Loucy (cell line): Measurements from ENCODE around the gene FAF2.

Experiments used
- CTCF ChIP-seq: fragments of 200-600 bp; sonication (generic); conservative IDR thresholded peaks from 2 replicates; pipeline ENCODE4 v1.5.1; 2014; ENCODE audit warnings: mild to moderate bottlenecking, antibody characterized with exemption, low read length
- EZH2phosphoT487 ChIP-seq: fragments of 200-600 bp; IDR thresholded peaks from 2 replicates; pipeline ENCODE4 v1.6.1; 2018; ENCODE audit warnings: antibody characterized with exemption, mild to moderate bottlenecking, moderate library complexity, borderline replicate concordance

GRCh38 chr5:176552332-176552869 is 104.2 kb downstream of the FAF2 start:
- no peak for TF ChIP-seq CTCF
- no peak for TF ChIP-seq EZH2phosphoT487
